HUES64 (cell line): ENCODE data around the gene DIP2C.

Experiments used
- H3K27ac ChIP-seq: 2 replicates; pipeline ENCODE4 v1.7.0; 2013; ENCODE audit warnings: low read depth, low read length, inconsistent platforms
- H3K27me3 ChIP-seq: 2 replicates; pipeline ENCODE4 v1.6.1; 2013; ENCODE audit warnings: mild to moderate bottlenecking, low read length; ENCODE audit not compliant: insufficient read depth
- H3K36me3 ChIP-seq: 2 replicates; pipeline ENCODE4 v1.6.1; 2013; ENCODE audit warnings: mild to moderate bottlenecking, low read length; ENCODE audit not compliant: insufficient read depth
- H3K4me1 ChIP-seq: 2 replicates; pipeline ENCODE4 v1.6.1; 2013; ENCODE audit warnings: mild to moderate bottlenecking, low read length, moderate library complexity; ENCODE audit not compliant: insufficient read depth
- H3K4me3 ChIP-seq: 2 replicates; pipeline ENCODE4 v1.5.1; 2013; ENCODE audit warnings: mild to moderate bottlenecking, low read length, moderate library complexity
- H3K9ac ChIP-seq: 2 replicates; pipeline ENCODE4 v1.6.1; 2013; ENCODE audit warnings: mild to moderate bottlenecking, low read depth, low read length
- H3K9me3 ChIP-seq: 2 replicates; pipeline ENCODE4 v1.6.1; 2013; ENCODE audit warnings: low read depth, low read length; ENCODE audit not compliant: insufficient read depth
- WGBS: fragments of 150-250, 120-280 bp; methylation state at CpG from one replicate; pipeline ENCODE4 v1.1.7; 2013; ENCODE audit warnings: missing lambda C conversion rate; 5-methylcytosine and 5-hydroxymethylcytosine counted together

Gene DIP2C

GRCh38 chr10:316390-316789, 373.1 kb downstream of the DIP2C start:
- no peak overlapping the region for H3K4me3 ChIP-seq
- no peaks in the 10 kb centered on the region for H3K27me3 ChIP-seq
- WGBS = 94% methylated on average over 6 of the region's 6 CpGs
- no peak overlapping the region for H3K27ac ChIP-seq
- H3K36me3 ChIP-seq = no peaks in the 10 kb centered on the region; the same call in 1 of the 2 replicates
- H3K9ac ChIP-seq = no peak overlapping the region
- no peaks in the 10 kb centered on the region for H3K4me1 ChIP-seq
- H3K9me3 ChIP-seq = no peaks in the 10 kb centered on the region

- Histone ChIP-seq H3K4me1 (no peaks in the 10 kb centered on the region), H3K9me3 (no peaks in the 10 kb centered on the region), H3K27ac (no peak overlapping the region), H3K4me3 (no peak overlapping the region), H3K36me3 (no peaks in the 10 kb centered on the region; the same call in 1 of the 2 replicates), H3K9ac (no peak overlapping the region), H3K27me3 (no peaks in the 10 kb centered on the region)
- WGBS = 96% methylated on average over 4 of the region's 4 CpGs
Observed at GRCh38 chr10:314871-315270, 374.6 kb downstream of the DIP2C start.

- no peak overlapping the region for H3K9ac ChIP-seq
- no peak overlapping the region for H3K4me3 ChIP-seq
- H3K36me3 ChIP-seq = no peaks in the 10 kb centered on the region
- H3K27me3 ChIP-seq = no peaks in the 10 kb centered on the region
- no peaks in the 10 kb centered on the region for H3K9me3 ChIP-seq
- 81% methylated on average over 13 of the region's 13 CpGs for WGBS
- H3K27ac ChIP-seq = no peak overlapping the region
- no peaks in the 10 kb centered on the region for H3K4me1 ChIP-seq
Observed at GRCh38 chr10:314381-314780, 375.1 kb downstream of the DIP2C start.

GRCh38 chr10:311901-312665, 377.4 kb downstream of the DIP2C start:
- WGBS = 95% methylated on average over 14 of the region's 14 CpGs
- Histone ChIP-seq H3K4me1 (0 out of 2 replicates have a peak, but pooled peaks cover 1% of the 10 kb centered on the region), H3K9me3 (no peaks in the 10 kb centered on the region), H3K4me3 (no peak overlapping the region), H3K27me3 (no peaks in the 10 kb centered on the region), H3K27ac (no peak overlapping the region), H3K9ac (no peak overlapping the region), H3K36me3 (no peaks in the 10 kb centered on the region; the same call in 1 of the 2 replicates)

GRCh38 chr10:310976-311639, 378.4 kb downstream of the DIP2C start:
- Histone ChIP-seq H3K27me3 (no peaks in the 10 kb centered on the region), H3K36me3 (no peaks in the 10 kb centered on the region; the same call in 1 of the 2 replicates), H3K9me3 (no peaks in the 10 kb centered on the region), H3K27ac (no peak overlapping the region), H3K4me3 (no peak overlapping the region), H3K9ac (no peak overlapping the region), H3K4me1 (0 out of 2 replicates have a peak, but pooled peaks cover 4% of the 10 kb centered on the region)
- WGBS = 96% methylated on average over 24 of the region's 25 CpGs

DNA sequence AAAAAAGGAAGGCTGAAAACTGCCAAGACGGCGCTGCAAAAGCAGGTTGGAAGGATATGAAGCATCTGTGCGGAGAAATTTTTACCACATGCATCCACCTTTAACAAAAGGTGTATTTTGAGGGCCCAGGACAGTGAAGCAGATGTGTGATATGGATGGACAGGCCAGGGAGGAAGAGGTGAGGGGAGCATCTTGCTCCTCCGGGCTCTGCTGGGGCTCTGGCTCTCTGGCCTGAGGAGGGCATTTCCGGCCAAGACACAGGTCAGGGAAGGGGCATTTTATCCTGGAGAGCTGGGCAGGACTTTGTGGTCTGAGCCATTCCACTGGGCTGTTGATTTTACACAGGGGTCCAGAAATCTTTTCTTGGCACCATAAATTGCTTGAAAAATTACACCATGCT, 379.1 kb downstream of the DIP2C start:
- Histone ChIP-seq H3K27ac (no peak overlapping the region), H3K27me3 (no peaks in the 10 kb centered on the region), H3K4me1 (0 out of 2 replicates have a peak, but pooled peaks cover 4% of the 10 kb centered on the region), H3K4me3 (no peak overlapping the region), H3K36me3 (no peaks in the 10 kb centered on the region; the same call in 1 of the 2 replicates), H3K9ac (no peak overlapping the region), H3K9me3 (no peaks in the 10 kb centered on the region)
- 94% methylated on average over 5 of the region's 5 CpGs for WGBS

- Histone ChIP-seq H3K4me3 (no peak overlapping the region), H3K9me3 (no peaks in the 10 kb centered on the region), H3K4me1 (0 out of 2 replicates have a peak, but pooled peaks cover 4% of the 10 kb centered on the region), H3K27me3 (no peaks in the 10 kb centered on the region), H3K9ac (no peak overlapping the region), H3K27ac (no peak overlapping the region), H3K36me3 (no peaks in the 10 kb centered on the region; the same call in 1 of the 2 replicates)
- WGBS = 95% methylated on average over 15 of the region's 15 CpGs
Observed at GRCh38 chr10:308572-309085, 380.8 kb downstream of the DIP2C start.

DNA sequence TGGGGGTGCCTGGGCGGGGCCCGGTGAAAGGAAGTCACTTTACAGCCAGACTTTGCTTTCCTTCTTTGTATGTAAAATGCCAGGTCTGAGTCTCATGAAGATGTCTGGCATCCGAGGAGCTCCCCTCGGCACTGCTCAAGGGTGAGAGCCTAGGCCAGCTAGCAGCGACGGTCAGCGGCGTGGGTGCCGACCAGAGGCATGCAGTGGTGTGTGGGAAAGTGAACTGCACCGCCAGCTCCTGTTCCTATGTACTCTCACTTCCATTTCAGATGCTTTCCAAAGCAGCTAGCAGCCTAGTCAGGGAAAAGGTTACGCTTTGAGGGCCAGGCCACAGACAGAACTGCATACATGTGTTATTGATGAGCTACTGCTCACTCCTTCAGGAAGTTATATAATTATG, 381.4 kb downstream of the DIP2C start:
- Histone ChIP-seq H3K4me1 (0 out of 2 replicates have a peak, but pooled peaks cover 4% of the 10 kb centered on the region), H3K4me3 (no peak overlapping the region), H3K9ac (no peak overlapping the region), H3K27ac (no peak overlapping the region), H3K9me3 (no peaks in the 10 kb centered on the region), H3K36me3 (no peaks in the 10 kb centered on the region; the same call in 1 of the 2 replicates), H3K27me3 (no peaks in the 10 kb centered on the region)
- 96% methylated on average over 11 of the region's 11 CpGs for WGBS

GRCh38 chr10:307659-308058, 381.8 kb downstream of the DIP2C start:
- Histone ChIP-seq H3K27me3 (no peaks in the 10 kb centered on the region), H3K4me3 (no peak overlapping the region), H3K27ac (no peak overlapping the region), H3K9me3 (no peaks in the 10 kb centered on the region), H3K36me3 (no peaks in the 10 kb centered on the region; the same call in 1 of the 2 replicates), H3K4me1 (0 out of 2 replicates have a peak, but pooled peaks cover 4% of the 10 kb centered on the region), H3K9ac (no peak overlapping the region)
- WGBS = 95% methylated on average over 18 of the region's 18 CpGs

- H3K36me3 ChIP-seq = no peaks in the 10 kb centered on the region; the same call in 1 of the 2 replicates
- no peak overlapping the region for H3K4me3 ChIP-seq
- H3K27me3 ChIP-seq = no peaks in the 10 kb centered on the region
- H3K9me3 ChIP-seq = no peaks in the 10 kb centered on the region
- 71% methylated on average over 8 of the region's 8 CpGs for WGBS
- no peak overlapping the region for H3K9ac ChIP-seq
- H3K4me1 ChIP-seq = 0 out of 2 replicates have a peak, but pooled peaks cover 4% of the 10 kb centered on the region
- no peak overlapping the region for H3K27ac ChIP-seq
Observed at GRCh38 chr10:306675-307185, 382.7 kb downstream of the DIP2C start.
